NCI-H146 treated with DMSO at 0.1 percent for 48 hours (cell line): ENCODE measurements around the gene LCN9.

ENCODE experiments used
- DNase-seq: peaks from one replicate; lab custom pipeline; 2025; ENCODE audit not compliant: unreplicated experiment; lab: John Stamatoyannopoulos, UW

The LCN9 gene

DNA sequence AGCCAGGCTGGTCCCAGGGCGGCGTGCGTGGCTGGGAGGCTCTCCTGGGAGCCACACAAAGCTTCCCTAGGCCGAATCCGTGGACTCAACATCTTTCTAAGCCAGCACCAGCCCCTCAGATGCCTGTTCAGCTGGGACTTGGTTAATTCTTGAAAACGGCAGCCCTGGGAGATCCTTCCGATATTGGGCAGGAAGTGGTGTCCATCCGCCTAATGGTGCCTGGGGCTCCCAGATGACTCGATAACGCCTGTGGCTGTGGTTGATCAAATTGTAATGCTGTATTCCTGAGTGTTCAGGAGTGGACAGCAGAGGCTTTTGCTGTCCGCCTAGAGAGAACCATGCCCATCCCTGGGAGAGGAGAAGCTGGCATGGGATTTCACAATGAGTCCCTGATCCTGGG is 52.9 kb downstream of the LCN9 start:
- DNase-seq = no peak
